ENCODE data around the gene FRY.
A peak's percentile ranks its signal among the peaks of the same experiment; 100 is the strongest.

Gene FRY

GRCh38 chr13:32136061-32136460, 104.5 kb downstream of the FRY start:
- no peak for DNase-seq

DNA sequence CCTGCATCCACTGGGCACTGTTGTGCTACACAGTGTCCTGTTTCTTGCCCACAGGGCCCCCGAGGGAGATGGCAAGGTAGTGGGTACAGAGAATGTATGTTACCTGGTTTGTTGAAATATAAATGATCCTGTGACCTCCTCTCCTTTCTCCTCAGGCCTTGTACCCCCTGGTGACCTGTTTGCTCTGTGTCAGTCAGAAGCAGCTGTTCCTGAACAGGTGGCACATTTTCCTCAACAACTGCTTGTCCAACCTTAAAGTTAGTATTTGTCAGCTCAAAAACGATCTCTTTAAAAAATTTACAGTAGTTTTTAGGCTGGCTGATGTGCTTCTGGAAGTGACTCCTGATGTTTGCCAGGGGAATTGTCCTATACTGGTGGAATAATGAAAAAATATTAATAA, 105.1 kb downstream of the FRY start:
- DNase-seq = no peak

GRCh38 chr13:32139251-32139650, 107.7 kb downstream of the FRY start:
- DNase-seq = no peak

DNA sequence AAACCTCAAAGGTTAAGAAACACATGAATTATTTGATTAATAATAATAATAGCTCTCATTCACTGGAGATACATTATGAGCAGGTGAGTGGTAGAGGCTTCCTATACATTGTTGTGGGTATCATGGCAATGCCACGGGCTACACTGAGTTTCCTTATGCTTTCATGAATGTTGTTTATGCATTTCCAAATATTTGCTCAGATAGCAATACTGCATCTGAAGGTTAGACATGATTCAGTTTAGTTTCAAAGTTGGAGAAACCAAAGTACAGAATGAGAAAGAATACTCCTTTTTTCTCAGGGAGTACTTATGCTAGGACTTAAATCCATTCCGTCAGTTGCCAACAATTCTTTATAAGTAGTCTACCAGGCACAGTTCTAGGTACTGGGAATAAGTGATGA, 108.5 kb downstream of the FRY start:
- no peak for DNase-seq

DNA sequence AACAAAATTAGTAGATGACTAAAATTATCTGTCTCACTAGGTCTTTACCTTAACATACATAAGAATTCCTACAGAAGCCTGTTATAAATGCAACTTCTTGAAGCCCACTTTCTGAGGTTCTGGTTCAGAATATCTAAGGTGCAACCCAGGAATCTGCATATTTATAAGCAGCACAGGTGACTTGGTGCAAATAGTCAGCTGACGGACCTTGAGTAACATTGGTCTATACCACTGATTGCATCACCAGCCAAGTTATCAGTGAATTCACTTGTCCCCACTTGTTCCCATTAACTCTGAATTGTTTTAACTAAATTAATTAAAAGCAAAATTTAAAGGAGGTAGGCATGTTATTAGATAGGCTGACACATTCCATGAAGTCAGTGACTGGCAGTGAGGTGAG, 109.9 kb downstream of the FRY start:
- no peak for DNase-seq

DNA sequence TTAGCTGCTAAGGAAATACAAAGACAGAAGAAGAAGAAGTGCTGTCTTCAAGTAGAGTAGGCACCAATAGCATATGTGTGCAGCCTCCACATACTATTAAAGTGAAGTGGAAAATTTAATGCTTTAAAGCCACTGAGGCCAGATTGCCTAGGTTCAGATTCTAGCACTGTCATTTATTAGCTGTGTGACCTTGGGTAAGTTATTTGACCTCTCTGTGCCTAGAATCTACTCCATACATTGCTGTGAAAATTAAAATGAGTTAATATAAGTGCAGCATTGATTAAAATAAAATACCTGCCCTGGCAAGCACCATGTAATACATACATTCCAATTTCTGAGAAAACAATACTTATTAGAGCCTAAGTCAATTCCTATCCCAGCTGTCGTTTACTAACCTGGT, 110.5 kb downstream of the FRY start:
- DNase-seq = no peak

DNA sequence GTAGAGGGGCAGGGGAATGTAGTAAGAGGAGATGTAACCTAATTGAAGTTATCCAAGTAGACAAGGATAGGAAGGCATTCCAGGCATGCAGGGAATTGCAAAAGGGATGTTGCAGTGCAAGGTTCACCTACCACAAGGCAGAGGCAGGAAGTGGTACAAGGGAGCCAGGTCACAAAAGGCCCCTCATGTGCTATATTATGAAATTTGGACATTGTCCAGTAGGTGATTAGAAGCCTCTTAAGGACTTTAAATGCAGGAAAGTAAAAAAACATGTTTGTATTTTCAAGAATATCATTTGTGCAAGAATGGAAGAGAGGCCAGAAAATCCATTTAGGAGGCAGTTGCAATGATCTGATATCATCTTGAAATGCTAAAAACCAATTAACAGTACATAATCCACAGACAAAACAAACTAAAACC, 111.4 kb downstream of the FRY start:
- DNase-seq = no peak

GRCh38 chr13:32147193-32147592, 115.6 kb downstream of the FRY start:
- DNase-seq = no peak

DNA sequence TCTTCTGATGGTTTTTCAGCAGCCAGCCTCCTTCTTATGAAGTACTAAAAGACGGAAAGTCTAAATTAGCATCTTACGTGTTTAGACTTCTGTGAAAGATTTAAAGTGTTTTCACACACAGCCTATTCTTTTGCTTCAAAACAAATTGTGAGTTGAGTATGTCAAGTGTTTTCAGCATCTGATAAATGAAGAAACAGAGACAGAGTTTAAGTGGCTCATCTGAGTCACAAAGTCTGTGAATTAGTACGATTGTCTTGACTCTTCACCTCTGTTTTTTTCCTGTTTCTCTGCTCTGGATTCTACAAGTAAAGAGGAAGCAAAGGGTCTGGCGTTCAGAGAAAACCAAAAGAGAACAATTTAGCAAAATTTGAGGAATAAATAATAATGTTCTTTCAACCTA, 116.4 kb downstream of the FRY start:
- DNase-seq = no peak

GRCh38 chr13:32150239-32150638, 118.7 kb downstream of the FRY start:
- DNase-seq = no peak

- no peak for DNase-seq
Observed at GRCh38 chr13:32150794-32151193, 119.2 kb downstream of the FRY start.

DNA sequence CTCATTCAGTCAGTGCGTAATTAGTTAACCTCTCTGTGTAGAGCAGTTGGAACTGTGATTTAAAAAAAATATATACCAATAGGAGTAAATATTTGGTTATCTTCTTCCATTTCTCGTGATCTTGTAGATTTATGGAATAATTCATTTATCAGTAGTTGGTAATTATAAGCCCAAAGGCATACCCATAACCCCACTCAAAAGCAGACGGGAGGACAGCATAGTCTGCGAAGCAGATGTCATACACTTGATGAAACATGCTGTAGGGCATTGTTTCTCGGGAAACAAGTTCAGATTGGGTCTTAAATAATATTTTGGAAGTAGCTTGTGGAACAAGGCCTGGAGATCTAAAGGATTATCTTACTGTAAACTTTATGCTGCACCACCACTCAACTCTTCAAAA, 119.7 kb downstream of the FRY start:
- no peak for DNase-seq

DNA sequence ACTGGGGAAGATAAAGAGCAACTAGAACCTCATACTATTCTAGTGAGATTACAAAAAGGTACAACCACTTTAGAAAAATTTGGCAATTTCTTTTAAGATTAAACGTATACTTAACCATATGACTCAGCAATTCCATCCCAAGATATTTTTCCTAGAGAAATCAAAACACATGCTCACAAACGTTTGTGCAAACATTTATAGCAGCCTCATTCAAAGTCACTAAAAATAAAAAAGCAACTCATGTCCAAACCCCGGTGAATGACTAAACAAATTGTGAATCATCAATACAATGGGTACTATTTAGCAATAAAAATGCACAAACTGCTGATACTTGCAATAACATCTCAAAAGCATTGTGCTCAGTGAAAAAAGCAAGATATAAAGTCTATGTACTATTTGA, 121.5 kb downstream of the FRY start:
- no peak for DNase-seq

DNA sequence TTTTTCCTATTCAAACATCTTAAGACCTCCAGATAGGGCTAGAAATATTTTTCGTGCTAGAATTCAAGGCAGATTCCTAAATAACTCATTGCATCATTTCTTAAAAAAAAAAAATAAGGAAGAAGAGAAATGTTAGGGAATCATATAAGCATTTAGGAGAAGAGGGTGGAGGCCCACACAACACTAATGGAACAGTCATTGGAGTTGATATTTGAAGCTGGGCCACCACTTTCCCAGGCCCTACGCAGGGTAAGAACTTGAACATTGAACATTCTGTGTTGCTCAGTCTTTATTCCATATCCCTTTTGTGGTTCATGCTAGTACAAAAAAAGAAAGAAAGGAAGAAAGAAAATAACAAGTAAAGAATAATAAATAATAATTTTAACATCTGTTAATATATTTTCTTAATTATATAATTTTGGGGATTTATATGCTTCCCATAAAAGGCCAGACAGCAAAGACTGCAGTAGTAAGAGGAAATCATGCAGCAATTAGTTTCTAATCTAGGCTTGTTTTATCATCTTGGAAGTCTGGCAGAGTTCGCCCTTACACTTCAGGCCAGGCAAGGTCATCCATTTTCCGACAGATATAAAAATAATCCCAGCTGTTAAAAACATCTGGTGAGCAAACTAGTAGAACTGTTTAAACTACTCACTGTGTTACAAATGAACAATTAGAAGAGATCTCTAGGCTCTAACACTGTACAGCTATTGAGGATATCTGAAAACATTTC, 127.7 kb downstream of the FRY start:
- no peak for DNase-seq

DNA sequence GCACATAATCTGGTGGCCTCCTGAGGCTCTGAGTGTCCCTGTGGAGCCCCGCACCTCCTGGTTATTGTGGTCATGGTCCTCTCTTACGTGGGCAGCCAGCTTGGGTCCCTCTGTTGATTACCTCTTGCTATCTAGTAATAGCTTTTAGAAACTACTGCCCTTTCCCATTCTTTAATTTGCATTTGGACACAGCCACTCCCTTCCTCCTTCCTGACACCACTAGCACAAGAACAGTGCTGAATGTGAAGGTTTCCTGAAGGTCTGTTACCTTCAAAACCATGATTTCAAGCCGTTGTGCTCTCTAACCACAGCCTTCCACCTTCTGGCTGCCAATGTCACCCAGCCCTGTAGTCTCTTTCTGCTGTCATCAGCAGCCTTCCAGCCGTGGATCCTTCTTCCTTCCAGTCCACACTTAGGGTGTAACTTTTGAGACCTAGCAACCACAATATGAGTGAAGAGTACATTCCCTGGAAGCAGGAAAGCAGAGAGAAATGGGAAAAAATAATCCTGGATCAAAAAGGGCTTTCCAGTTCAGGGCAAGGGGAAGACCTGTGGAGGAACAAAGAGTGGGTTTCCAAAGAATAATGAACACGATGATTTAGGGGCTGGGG, 130.9 kb downstream of the FRY start:
- peak; percentile 9 for DNase-seq

DNA sequence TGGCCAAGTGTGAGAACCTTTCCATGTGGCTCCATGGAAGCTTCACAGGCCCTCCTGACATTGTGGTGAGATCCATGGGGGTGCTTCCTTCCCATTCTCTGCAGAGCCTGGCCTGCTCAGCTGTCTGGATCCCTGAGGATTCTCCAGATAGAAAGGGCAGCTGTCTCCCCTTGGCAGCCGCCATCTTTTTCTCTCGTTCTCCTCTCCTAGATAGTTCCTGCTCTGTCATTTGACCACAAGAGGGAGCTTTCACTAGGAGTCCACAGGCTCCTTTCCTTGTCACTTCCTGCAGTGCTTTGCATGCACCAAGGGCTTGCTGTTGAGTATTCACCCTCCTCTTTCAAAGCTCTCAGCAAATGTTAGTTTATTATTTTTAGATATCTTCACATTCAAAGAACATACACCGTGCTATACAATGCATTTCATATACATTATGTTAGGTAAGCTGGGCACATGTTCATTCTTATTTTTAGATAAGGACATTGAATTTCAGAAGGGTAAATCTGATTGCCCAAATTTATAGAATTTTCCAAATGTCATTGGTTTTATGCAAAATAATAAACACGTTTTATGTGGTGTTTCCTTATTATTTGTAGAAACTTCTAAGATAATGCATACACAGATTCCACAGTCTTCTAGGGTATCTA, 133.2 kb downstream of the FRY start:
- DNase-seq = peak; percentile 67

GRCh38 chr13:32165796-32166195, 134.2 kb downstream of the FRY start:
- no peak for DNase-seq

GRCh38 chr13:32168131-32168530, 136.6 kb downstream of the FRY start:
- DNase-seq = no peak

GRCh38 chr13:32170841-32171240, 139.3 kb downstream of the FRY start:
- DNase-seq = no peak

GRCh38 chr13:32173881-32174280, 142.3 kb downstream of the FRY start:
- DNase-seq = no peak

- no peak for DNase-seq
Observed at GRCh38 chr13:32174366-32174765, 142.8 kb downstream of the FRY start.

DNA sequence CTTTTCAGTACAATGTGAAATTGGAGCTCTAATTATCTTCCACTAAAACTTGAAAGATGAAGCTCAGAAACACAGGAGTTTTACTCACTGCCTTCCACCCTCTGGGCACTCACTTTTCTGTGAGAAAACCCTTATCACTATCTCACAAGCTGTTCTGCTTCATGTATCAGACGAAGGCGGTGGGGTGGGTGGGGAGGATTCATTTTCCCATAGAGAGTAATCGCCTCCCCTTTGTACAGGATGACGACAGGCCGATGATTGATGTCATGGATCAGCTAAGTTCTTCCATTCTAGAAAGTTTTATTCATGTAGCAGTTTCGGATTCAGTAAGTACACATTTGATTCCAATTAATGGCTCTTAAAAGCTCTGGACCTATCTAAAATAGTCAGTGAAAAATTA, 143.7 kb downstream of the FRY start:
- DNase-seq = no peak

- no peak for DNase-seq
Observed at GRCh38 chr13:32175943-32176342, 144.4 kb downstream of the FRY start.

DNA sequence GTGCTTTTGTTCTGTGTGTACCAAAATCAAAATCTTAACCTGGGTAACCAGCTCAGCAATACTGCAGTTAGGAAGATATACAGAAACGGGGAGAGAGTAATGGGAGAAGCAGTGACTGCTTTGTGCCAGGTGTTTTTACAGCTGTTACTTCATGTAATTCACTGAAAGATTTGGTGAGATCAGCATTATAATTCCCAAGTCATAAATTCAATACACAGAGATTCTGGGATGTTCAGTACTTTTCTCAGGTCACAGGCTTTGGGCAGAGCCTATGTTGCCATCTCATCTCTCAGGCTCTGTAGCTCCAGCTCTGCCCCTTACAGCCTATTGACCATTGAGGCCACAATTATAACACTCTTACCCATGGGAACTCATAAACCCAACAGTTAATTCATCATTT, 145.1 kb downstream of the FRY start:
- DNase-seq = no peak

DNA sequence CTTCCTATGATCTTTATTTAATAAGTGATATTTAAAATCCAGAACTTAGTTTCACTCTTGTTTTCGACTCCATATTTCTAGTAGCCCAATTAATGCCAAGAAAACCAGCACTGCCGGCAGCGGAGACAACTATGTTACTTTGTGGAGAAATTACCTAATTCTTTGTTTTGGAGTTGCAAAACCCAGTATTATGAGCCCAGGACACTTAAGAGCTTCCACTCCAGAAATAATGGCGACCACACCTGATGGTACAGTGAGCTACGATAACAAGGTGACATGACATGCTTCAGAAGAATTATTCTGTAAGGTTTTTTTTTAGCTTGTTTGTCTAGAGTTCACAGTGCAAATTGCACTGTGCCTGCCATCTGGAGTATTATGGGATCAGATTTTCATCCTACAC, 147.2 kb downstream of the FRY start:
- no peak for DNase-seq

Data from RPMI8226 (cell line).